C4-2B (cell line): ENCODE measurements around the gene PPP2R5E.

Experiments
- ZFX ChIP-seq: fragments of 450-650 bp; IDR thresholded peaks from 2 replicates; pipeline ENCODE4 v1.6.1; 2017
- TF ChIP-seq, protein P1 (sequence below): fragments of 450-650 bp; conservative IDR thresholded peaks from 2 replicates; pipeline ENCODE4 v1.5.1; 2017; ENCODE audit warnings: mild to moderate bottlenecking

DNA sequence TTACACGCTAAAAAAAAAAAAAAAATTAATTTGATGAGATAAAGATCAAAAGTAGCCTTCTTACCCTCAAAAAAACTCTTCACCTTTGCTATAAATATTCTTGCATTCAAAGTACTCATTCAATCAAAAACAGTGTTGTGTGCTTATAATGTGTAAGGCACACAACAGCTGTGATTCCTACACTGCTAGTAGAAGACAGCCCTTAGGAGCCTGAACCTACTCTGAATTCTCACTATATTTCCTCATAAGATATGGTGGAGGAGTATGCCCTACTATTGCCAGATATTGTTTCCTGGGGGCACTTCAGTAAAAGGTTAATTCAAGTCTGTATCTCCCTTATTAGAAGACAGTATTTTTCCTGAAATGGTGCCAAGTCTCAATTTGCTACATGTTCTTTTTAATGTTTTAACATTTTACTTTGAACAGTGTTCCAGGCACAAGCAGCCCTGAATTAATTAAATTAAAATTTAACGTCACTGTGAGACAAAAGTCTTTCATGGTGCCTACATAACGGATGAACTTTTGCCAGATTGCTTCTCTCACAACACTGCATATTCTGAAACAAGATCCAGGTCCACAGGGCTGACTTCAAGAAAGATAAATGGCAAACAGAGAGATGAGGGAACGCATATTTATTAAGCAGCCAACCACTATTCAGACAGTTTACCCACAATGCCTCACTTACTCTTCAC lies 19.3 kb downstream of the PPP2R5E start:
- TF ChIP-seq, protein P1, sequence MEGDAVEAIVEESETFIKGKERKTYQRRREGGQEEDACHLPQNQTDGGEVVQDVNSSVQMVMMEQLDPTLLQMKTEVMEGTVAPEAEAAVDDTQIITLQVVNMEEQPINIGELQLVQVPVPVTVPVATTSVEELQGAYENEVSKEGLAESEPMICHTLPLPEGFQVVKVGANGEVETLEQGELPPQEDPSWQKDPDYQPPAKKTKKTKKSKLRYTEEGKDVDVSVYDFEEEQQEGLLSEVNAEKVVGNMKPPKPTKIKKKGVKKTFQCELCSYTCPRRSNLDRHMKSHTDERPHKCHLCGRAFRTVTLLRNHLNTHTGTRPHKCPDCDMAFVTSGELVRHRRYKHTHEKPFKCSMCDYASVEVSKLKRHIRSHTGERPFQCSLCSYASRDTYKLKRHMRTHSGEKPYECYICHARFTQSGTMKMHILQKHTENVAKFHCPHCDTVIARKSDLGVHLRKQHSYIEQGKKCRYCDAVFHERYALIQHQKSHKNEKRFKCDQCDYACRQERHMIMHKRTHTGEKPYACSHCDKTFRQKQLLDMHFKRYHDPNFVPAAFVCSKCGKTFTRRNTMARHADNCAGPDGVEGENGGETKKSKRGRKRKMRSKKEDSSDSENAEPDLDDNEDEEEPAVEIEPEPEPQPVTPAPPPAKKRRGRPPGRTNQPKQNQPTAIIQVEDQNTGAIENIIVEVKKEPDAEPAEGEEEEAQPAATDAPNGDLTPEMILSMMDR, result no peak
- no peak for TF ChIP-seq ZFX
